Trophoblast cell (in vitro differentiated cells and primary cell): ENCODE data around the gene CCDC27.

Experiments used
- DNase-seq, 2 donors: peaks; one replicate each; pipeline ENCODE4 v3.0.0-alpha.2; 2016
- H2AFZ ChIP-seq: 2 replicates; pipeline ENCODE4 v1.6.1; 2013; ENCODE audit warnings: low read length, moderate library complexity, mild to moderate bottlenecking; ENCODE audit not compliant: insufficient read depth, poor library complexity
- H2AK5ac ChIP-seq: 2 replicates; pipeline ENCODE4 v1.6.1; 2013; ENCODE audit warnings: mild to moderate bottlenecking, low read length
- H2BK120ac ChIP-seq: 2 replicates; pipeline ENCODE4 v1.6.1; 2013; ENCODE audit warnings: low read length, mild to moderate bottlenecking, moderate library complexity; ENCODE audit not compliant: insufficient read depth, poor library complexity
- H2BK12ac ChIP-seq: 2 replicates; pipeline ENCODE4 v1.6.1; 2013; ENCODE audit warnings: mild to moderate bottlenecking, low read length, moderate library complexity
- H2BK5ac ChIP-seq: 2 replicates; pipeline ENCODE4 v1.6.1; 2013; ENCODE audit warnings: low read length, low read depth, moderate library complexity, mild to moderate bottlenecking; ENCODE audit not compliant: poor library complexity
- H3K14ac ChIP-seq: 2 replicates; pipeline ENCODE4 v1.6.1; 2013; ENCODE audit warnings: mild to moderate bottlenecking, low read length
- H3K18ac ChIP-seq: 2 replicates; pipeline ENCODE4 v1.6.1; 2013; ENCODE audit warnings: mild to moderate bottlenecking, low read length
- H3K23ac ChIP-seq: 2 replicates; pipeline ENCODE4 v1.6.1; 2013; ENCODE audit warnings: low read length
- H3K27ac ChIP-seq: 2 replicates; pipeline ENCODE4 v1.5.1; 2013; ENCODE audit warnings: low read depth, mild to moderate bottlenecking, inconsistent platforms, low read length, moderate library complexity
- H3K27me3 ChIP-seq: 2 replicates; pipeline ENCODE4 v1.6.1; 2013; ENCODE audit warnings: inconsistent platforms, mild to moderate bottlenecking, low read length, moderate library complexity; ENCODE audit not compliant: insufficient read depth
- H3K36me3 ChIP-seq, 2 experiments: 1 replicate in 1 of 2; 2 replicates in 1 of 2; pipeline ENCODE4 v1.6.1; 2013; ENCODE audit warnings: low read length in 2 of 2, mild to moderate bottlenecking in 2 of 2, moderate library complexity in 1 of 2; ENCODE audit not compliant: insufficient read depth in 2 of 2, control insufficient read depth in 1 of 2
- H3K4ac ChIP-seq: 2 replicates; pipeline ENCODE4 v1.6.1; 2013; ENCODE audit warnings: low read depth, mild to moderate bottlenecking, low read length, moderate library complexity
- H3K4me1 ChIP-seq, 2 experiments: 1 replicate in 1 of 2; 2 replicates in 1 of 2; pipeline ENCODE4 v1.6.1; 2013; ENCODE audit warnings: low read length in 2 of 2, mild to moderate bottlenecking in 2 of 2, moderate library complexity in 1 of 2; ENCODE audit not compliant: insufficient read depth in 2 of 2, control insufficient read depth in 1 of 2
- H3K4me2 ChIP-seq: 2 replicates; pipeline ENCODE4 v1.6.1; 2013; ENCODE audit warnings: inconsistent platforms, mild to moderate bottlenecking, low read length, moderate library complexity
- H3K4me3 ChIP-seq: 2 replicates; pipeline ENCODE4 v1.5.1; 2013; ENCODE audit warnings: mild to moderate bottlenecking, low read depth, low read length, inconsistent platforms
- H3K79me1 ChIP-seq: one replicate; pipeline ENCODE4 v1.6.1; 2013; ENCODE audit warnings: low read length
- H3K79me2 ChIP-seq: 2 replicates; pipeline ENCODE4 v1.6.1; 2013; ENCODE audit warnings: low read length, mild to moderate bottlenecking; ENCODE audit not compliant: control insufficient read depth, insufficient read depth, poor library complexity
- H3K9ac ChIP-seq: 2 replicates; pipeline ENCODE4 v1.6.1; 2013; ENCODE audit warnings: mild to moderate bottlenecking, low read length
- H3K9me3 ChIP-seq: 2 replicates; pipeline ENCODE4 v1.6.1; 2013; ENCODE audit warnings: low read depth, mild to moderate bottlenecking, control low read depth, inconsistent platforms, low read length; ENCODE audit not compliant: insufficient read depth
- H4K12ac ChIP-seq: 2 replicates; pipeline ENCODE4 v1.6.1; 2013; ENCODE audit warnings: low read depth, mild to moderate bottlenecking, low read length, moderate library complexity
- H4K8ac ChIP-seq: 2 replicates; pipeline ENCODE4 v1.6.1; 2013; ENCODE audit warnings: low read depth, mild to moderate bottlenecking, low read length, moderate library complexity
- H4K91ac ChIP-seq: one replicate; pipeline ENCODE4 v1.6.1; 2013; ENCODE audit warnings: low read depth, mild to moderate bottlenecking, low read length, moderate library complexity
- WGBS: extraction: QIAGEN DNeasy Blood & Tissue Kit; methylation state at CpG from one replicate; pipeline ENCODE4 v1.1.7; 2013; ENCODE audit warnings: missing lambda C conversion rate; ENCODE audit not compliant: insufficient read length, insufficient coverage; ENCODE audit errors: extremely low coverage; 5-methylcytosine and 5-hydroxymethylcytosine counted together

The CCDC27 gene

DNA sequence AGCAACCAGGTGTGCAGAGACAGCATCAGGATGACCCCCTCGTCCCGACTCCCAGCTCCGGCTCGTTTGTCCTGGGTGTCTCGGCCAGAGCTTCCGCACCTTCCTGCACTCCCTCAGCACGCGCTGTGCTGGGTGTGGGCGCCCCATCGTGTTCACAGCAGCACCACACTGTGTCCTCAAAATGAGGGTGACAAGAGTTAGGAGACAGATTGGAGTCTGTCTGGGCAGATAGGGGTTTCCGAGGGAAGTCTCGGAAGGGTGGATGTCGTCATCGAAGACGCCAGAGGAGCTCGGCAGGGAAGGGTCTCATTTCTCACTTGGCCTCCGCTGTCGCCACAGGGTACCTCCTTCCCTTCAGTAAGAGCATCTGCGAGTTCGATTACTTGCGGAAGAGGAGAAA, 4.1 kb downstream of the CCDC27 start:
- H2BK120ac ChIP-seq = no peak overlapping the region
- no CpG with 5 or more reads among the region's 21 CpGs for WGBS

DNA sequence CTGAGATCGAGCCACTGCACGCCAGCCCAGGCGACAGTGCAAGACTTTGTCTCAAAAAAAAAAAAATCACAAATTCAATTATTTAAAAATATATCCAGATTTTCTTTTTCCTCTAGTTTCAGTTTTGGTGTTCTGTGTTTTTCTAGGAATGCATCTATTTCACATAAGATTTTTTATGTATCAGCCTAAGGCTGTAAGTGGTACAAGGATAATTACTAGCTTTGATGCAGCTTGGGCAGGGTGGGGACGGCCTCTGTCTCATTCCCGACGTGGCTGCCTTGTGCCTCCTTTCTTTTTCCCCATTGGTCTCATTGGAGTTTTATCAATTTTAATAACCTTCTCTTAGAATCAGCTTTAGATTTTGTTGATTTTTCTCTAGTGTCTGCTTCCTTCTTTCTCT, 6.9 kb downstream of the CCDC27 start:
- no peak overlapping the region for H2BK120ac ChIP-seq
- H3K4me1 ChIP-seq = no peaks in the 10 kb centered on the region
- WGBS = no CpG with 5 or more reads among the region's 6 CpGs

More for the DNA sequence above, 4.1 kb downstream of the CCDC27 start:
- Histone ChIP-seq H3K23ac (no peak overlapping the region), H3K9me3 (peaks cover 10% of the 10 kb centered on the region), H3K4ac (no peak overlapping the region), H4K91ac (no peak overlapping the region), H3K14ac (no peak overlapping the region), H2BK5ac (no peak overlapping the region), H3K79me2 (no peaks in the 10 kb centered on the region), H3K4me1 (no peaks in the 10 kb centered on the region), H3K4me3 (no peak overlapping the region), H2AFZ (no peak overlapping the region), H2AK5ac (no peak overlapping the region), H3K27ac (no peak overlapping the region), H3K27me3 (no peaks in the 10 kb centered on the region), H3K18ac (no peak overlapping the region), H2BK12ac (no peak overlapping the region), H4K8ac (no peak overlapping the region), H3K9ac (no peak overlapping the region), H4K12ac (no peak overlapping the region), H3K79me1 (no peaks in the 10 kb centered on the region), H3K4me2 (no peak overlapping the region), H3K36me3 (no peaks in the 10 kb centered on the region)
- DNase-seq = no peak

DNA sequence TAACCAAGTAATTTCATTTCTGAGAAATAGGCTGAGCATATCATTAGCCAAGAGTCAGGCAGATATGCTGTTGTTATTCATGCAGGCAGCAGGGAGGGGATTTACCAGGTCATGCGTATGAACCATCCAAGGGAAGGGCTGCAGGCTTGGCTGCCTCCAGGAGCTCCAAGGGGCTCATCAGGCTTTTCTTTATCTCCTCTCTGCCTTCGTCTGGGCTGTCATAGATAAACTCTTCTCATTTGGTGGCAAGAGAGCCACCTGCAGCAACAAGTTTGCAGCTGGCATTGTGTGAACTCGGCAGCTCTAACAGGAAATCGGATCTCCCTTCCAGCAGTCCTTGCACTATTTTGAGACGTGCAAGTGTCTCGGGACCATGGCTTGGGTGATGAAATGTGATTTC, 7.5 kb downstream of the CCDC27 start:
- H3K4me1 ChIP-seq = no peaks in the 10 kb centered on the region
- H4K91ac ChIP-seq = no peak overlapping the region
- H3K23ac ChIP-seq = no peak overlapping the region
- no peak overlapping the region for H3K9ac ChIP-seq
- no peak overlapping the region for H3K4me3 ChIP-seq
- H2BK5ac ChIP-seq = no peak overlapping the region
- H4K8ac ChIP-seq = no peak overlapping the region
- no peaks in the 10 kb centered on the region for H3K27me3 ChIP-seq
- no peak overlapping the region for H3K27ac ChIP-seq
- no peaks in the 10 kb centered on the region for H3K36me3 ChIP-seq
- no peak overlapping the region for H3K4ac ChIP-seq
- no peak overlapping the region for H2BK120ac ChIP-seq
- no peak overlapping the region for H3K4me2 ChIP-seq
- no peak overlapping the region for H3K18ac ChIP-seq
- H2AK5ac ChIP-seq = no peak overlapping the region
- no peak overlapping the region for H2BK12ac ChIP-seq
- no CpG with 5 or more reads among the region's 6 CpGs for WGBS
- H3K79me2 ChIP-seq = no peaks in the 10 kb centered on the region
- no peak overlapping the region for H4K12ac ChIP-seq
- H3K14ac ChIP-seq = no peak overlapping the region
- no peak overlapping the region for H2AFZ ChIP-seq
- peaks cover 4% of the 10 kb centered on the region for H3K9me3 ChIP-seq
- H3K79me1 ChIP-seq = no peaks in the 10 kb centered on the region
- DNase-seq = no peak

More for the DNA sequence above, 6.9 kb downstream of the CCDC27 start:
- H2BK12ac ChIP-seq = no peak overlapping the region
- H3K27ac ChIP-seq = no peak overlapping the region
- no peak overlapping the region for H3K4ac ChIP-seq
- H3K36me3 ChIP-seq = no peaks in the 10 kb centered on the region
- H3K9me3 ChIP-seq = peaks cover 4% of the 10 kb centered on the region
- no peak overlapping the region for H3K18ac ChIP-seq
- H4K91ac ChIP-seq = no peak overlapping the region
- H3K27me3 ChIP-seq = no peaks in the 10 kb centered on the region
- no peak overlapping the region for H4K8ac ChIP-seq
- H3K4me2 ChIP-seq = no peak overlapping the region
- no peak overlapping the region for H3K14ac ChIP-seq
- H2BK5ac ChIP-seq = no peak overlapping the region
- no peak for DNase-seq
- H2AK5ac ChIP-seq = no peak overlapping the region
- H3K9ac ChIP-seq = no peak overlapping the region
- no peak overlapping the region for H4K12ac ChIP-seq
- H3K79me2 ChIP-seq = no peaks in the 10 kb centered on the region
- no peak overlapping the region for H2AFZ ChIP-seq
- H3K23ac ChIP-seq = no peak overlapping the region
- no peak overlapping the region for H3K4me3 ChIP-seq
- no peaks in the 10 kb centered on the region for H3K79me1 ChIP-seq

DNA sequence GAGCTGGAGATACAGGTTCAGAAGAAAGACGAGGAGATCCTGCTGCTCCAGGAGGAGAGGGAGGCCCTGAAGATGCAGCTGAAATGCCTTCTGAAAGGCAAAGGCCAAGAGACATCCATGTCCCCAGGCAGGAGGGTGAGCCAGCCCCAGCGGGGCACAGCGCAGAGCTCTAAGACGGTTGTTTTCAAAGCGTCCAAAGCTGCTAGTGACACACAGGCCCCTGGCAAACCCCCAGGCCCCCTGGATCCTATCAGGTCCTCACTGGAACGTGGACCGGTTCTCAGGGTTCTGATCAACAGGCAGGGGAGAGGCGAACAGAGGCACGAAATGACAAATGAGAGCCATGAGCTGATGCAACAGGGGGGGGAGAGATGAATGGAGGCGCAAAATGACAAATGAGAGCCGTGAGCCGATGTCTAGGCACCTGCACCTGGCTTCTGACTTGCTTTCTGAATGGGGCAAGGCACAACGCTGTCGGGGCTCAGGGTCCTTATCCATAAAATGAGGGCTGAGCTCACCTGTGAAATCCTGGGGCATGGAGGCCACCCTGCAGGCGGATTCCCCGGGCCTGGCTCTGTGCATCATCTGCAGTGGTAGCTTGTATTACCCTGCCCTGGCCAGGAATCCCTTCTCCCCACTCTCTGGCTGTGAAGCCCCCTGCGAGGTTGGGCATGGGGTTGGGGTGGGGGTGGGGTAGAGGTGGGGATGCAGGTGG, 9.2 kb downstream of the CCDC27 start:
- Histone ChIP-seq H3K23ac (no peak overlapping the region), H3K18ac (no peak overlapping the region), H2AFZ (no peak overlapping the region), H3K9ac (no peak overlapping the region), H3K4me1 (no peaks in the 10 kb centered on the region), H3K4me2 (no peak overlapping the region), H3K4ac (no peak overlapping the region), H3K9me3 (peaks cover 4% of the 10 kb centered on the region), H2AK5ac (no peak overlapping the region), H4K8ac (no peak overlapping the region), H3K27me3 (no peaks in the 10 kb centered on the region), H2BK5ac (no peak overlapping the region), H2BK12ac (no peak overlapping the region), H3K27ac (no peak overlapping the region), H4K91ac (no peak overlapping the region), H3K36me3 (no peaks in the 10 kb centered on the region), H3K14ac (no peak overlapping the region), H3K79me2 (no peaks in the 10 kb centered on the region), H3K79me1 (no peaks in the 10 kb centered on the region), H4K12ac (no peak overlapping the region), H2BK120ac (no peak overlapping the region), H3K4me3 (no peak overlapping the region)
- no peak for DNase-seq
- WGBS = no CpG with 5 or more reads among the region's 17 CpGs
